Caco-2 (cell line): ENCODE results near the gene CACNA1C. TPM values are rescaled to one million over a fixed set of nuclear protein-coding genes. Genes with fewer than 3 reads are reported as not detected.

Experiments
- BruUV-seq: library from RNA; stranded (reverse); fragments of 400-500 nt; replicated peaks from 2 replicates; lab custom pipeline; 2021; lab: Mats Ljungman, UMichigan
- CTCF ChIA-PET: fragments of 300-600 bp; sonication (Branson Sonifier 250); formaldehyde crosslinking; loops from one replicate; lab custom pipeline; 2022; ENCODE audit warnings: antibody characterized with exemption; lab: Charles Lee
- POLR2A ChIA-PET: fragments of 300-600 bp; sonication (Branson Sonifier 250); formaldehyde crosslinking; loops from one replicate; lab custom pipeline; 2022; ENCODE audit warnings: antibody characterized with exemption; lab: Charles Lee
- DNase-seq, 2 experiments: peaks; one replicate each; pipeline versions ENCODE4 v3.0.0 to v3.0.0-alpha.2; 2020 to 2022
- H3K27me3 ChIP-seq: replicated peaks from 2 replicates; pipeline ENCODE4 v1.6.0; 2011; ENCODE audit warnings: low read length; ENCODE audit not compliant: control insufficient read depth, insufficient read depth
- H3K36me3 ChIP-seq: 2 replicates; pipeline ENCODE4 v1.5.1; 2011; ENCODE audit warnings: low read length; ENCODE audit not compliant: control insufficient read depth, insufficient read depth
- H3K4me1 ChIP-seq: fragments of 250-450 bp; sonication (Bioruptor Pico); 2 replicates; pipeline ENCODE4 v1.5.1; 2020; ENCODE audit warnings: mild to moderate bottlenecking
- H3K4me3 ChIP-seq: 2 replicates; pipeline ENCODE4 v1.5.1; 2011; ENCODE audit warnings: low read depth, mild to moderate bottlenecking, control low read depth, low read length
- H3K9me3 ChIP-seq: fragments of 250-450 bp; sonication (Bioruptor Pico); 2 replicates; pipeline ENCODE4 v1.5.1; 2020; ENCODE audit warnings: mild to moderate bottlenecking, moderate library complexity
- H3K27ac Mint-ChIP-seq: one replicate; pipeline ENCODE4 v1.8.0; 2022; ENCODE audit warnings: mixed read lengths; ENCODE audit not compliant: unreplicated experiment
- H3K27me3 Mint-ChIP-seq: one replicate; pipeline ENCODE4 v1.8.0; 2022; ENCODE audit warnings: mixed read lengths; ENCODE audit not compliant: insufficient read depth, unreplicated experiment
- H3K36me3 Mint-ChIP-seq: one replicate; pipeline ENCODE4 v1.8.0; 2022; ENCODE audit warnings: mild to moderate bottlenecking, mixed read lengths; ENCODE audit not compliant: insufficient read depth, unreplicated experiment
- H3K4me1 Mint-ChIP-seq: one replicate; pipeline ENCODE4 v1.8.0; 2022; ENCODE audit warnings: low read depth, mixed read lengths; ENCODE audit not compliant: unreplicated experiment
- H3K4me3 Mint-ChIP-seq: one replicate; pipeline ENCODE4 v1.8.0; 2022; ENCODE audit warnings: mild to moderate bottlenecking, moderate library complexity, mixed read lengths; ENCODE audit not compliant: unreplicated experiment
- H3K9me3 Mint-ChIP-seq: one replicate; pipeline ENCODE4 v1.8.0; 2022; ENCODE audit warnings: mixed read lengths; ENCODE audit not compliant: unreplicated experiment
- CTCF ChIP-seq, 2 experiments: fragments of 200-600 bp in 1 of 2; IDR thresholded peaks; 1 replicate in 1 of 2; 2 replicates in 1 of 2; pipeline versions ENCODE4 v1.5.1 to v1.8.0; 2011 to 2022; ENCODE audit warnings: antibody characterized with exemption in 1 of 2, control low read depth in 1 of 2, inconsistent platforms in 1 of 2, low read depth in 1 of 2, low read length in 1 of 2, mild to moderate bottlenecking in 1 of 2, moderate library complexity in 1 of 2; ENCODE audit not compliant: insufficient read depth in 1 of 2, severe bottlenecking in 1 of 2, unreplicated experiment in 1 of 2
- intact Hi-C: fragments of 100-400 bp; cut with micrococcal nuclease; formaldehyde crosslinking; loops from one replicate; pipeline ENCODE4 v1.10.0; 2022; ENCODE audit not compliant: unreplicated experiment
- total RNA-seq: library from RNA; stranded (reverse); gene quantifications from 2 replicates; pipeline ENCODE4 v1.2.3, GENCODE V29; 2022

The CACNA1C gene
- total RNA-seq, 1 experiment from 2014 or later = not detected

- intact Hi-C loops = no loop called here
- DNase-seq = no peak
- Mint-ChIP-seq H3K27ac (no peak overlapping the region), H3K4me1 (no peaks in the 10 kb centered on the region), H3K36me3 (no peaks in the 10 kb centered on the region), H3K9me3 (no peaks in the 10 kb centered on the region), H3K27me3 (no peaks in the 10 kb centered on the region), H3K4me3 (no peak overlapping the region)
- TF ChIP-seq CTCF (IDR thresholded peaks at IDR 0.05; ENCODE audit: insufficient read depth in 1 of 2, low read depth in 1 of 2, low read length in 1 of 2, severe bottlenecking in 1 of 2, unreplicated experiment in 1 of 2) = no peak
- ChIA-PET POLR2A (no interaction called here), CTCF (no interaction called here)
- Histone ChIP-seq H3K4me3 (no peak overlapping the region), H3K4me1 (0 out of 2 replicates have a peak, but pooled peaks cover 4% of the 10 kb centered on the region), H3K9me3 (no peaks in the 10 kb centered on the region), H3K36me3 (no peaks in the 10 kb centered on the region), H3K27me3 (no peaks in the 10 kb centered on the region)
- BruUV-seq = no TSS peak
Observed at GRCh38 chr12:2161473-2161872, 108.7 kb downstream of the CACNA1C start.

GRCh38 chr12:2163177-2163941, 110.6 kb downstream of the CACNA1C start:
- intact Hi-C loops = no loop called here
- BruUV-seq = no TSS peak
- H3K4me3 ChIP-seq = no peak overlapping the region
- CTCF ChIA-PET = no interaction called here
- no peak for DNase-seq
- H3K27me3 Mint-ChIP-seq = no peaks in the 10 kb centered on the region
- no peak for TF ChIP-seq CTCF (IDR thresholded peaks at IDR 0.05; ENCODE audit: insufficient read depth in 1 of 2, low read depth in 1 of 2, low read length in 1 of 2, severe bottlenecking in 1 of 2, unreplicated experiment in 1 of 2)
- H3K36me3 Mint-ChIP-seq = no peaks in the 10 kb centered on the region
- H3K4me3 Mint-ChIP-seq = no peak overlapping the region
- H3K9me3 ChIP-seq = no peaks in the 10 kb centered on the region
- no peak overlapping the region for H3K27ac Mint-ChIP-seq
- peaks cover 10% of the 10 kb centered on the region for H3K9me3 Mint-ChIP-seq
- no peaks in the 10 kb centered on the region for H3K27me3 ChIP-seq
- POLR2A ChIA-PET = no interaction called here
- H3K4me1 ChIP-seq = peaks cover 5% of the 10 kb centered on the region
- H3K36me3 ChIP-seq = no peaks in the 10 kb centered on the region
- peaks cover 3% of the 10 kb centered on the region for H3K4me1 Mint-ChIP-seq

DNA sequence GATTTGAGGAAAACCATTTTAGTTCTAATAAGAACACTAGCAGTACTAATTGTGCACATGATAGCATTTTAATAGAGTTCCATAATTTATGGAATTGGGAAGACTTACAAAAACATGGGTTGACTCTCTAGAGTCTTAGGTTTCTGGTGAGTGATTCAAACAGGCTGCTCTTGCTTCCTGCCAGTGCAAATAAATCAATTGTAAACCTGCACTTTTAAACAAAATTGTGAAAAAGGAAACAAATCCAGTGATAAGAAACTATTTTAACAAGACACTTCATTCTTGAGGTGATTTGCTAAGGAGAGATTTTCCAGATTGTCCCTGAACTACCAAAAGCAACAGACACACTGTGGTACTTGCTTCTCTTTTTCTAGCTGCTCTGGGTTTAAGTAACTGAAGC, 112.2 kb downstream of the CACNA1C start:
- ChIA-PET POLR2A (no interaction called here), CTCF (no interaction called here)
- BruUV-seq = no TSS peak
- no peak overlapping the region for H3K4me3 ChIP-seq
- intact Hi-C loops = no loop called here
- Mint-ChIP-seq H3K9me3 (peaks cover 10% of the 10 kb centered on the region), H3K27me3 (no peaks in the 10 kb centered on the region), H3K36me3 (no peaks in the 10 kb centered on the region), H3K4me3 (no peak overlapping the region), H3K4me1 (peaks cover 8% of the 10 kb centered on the region), H3K27ac (no peak overlapping the region)
- DNase-seq = no peak
- peaks cover 18% of the 10 kb centered on the region for H3K4me1 ChIP-seq
- H3K36me3 ChIP-seq = no peaks in the 10 kb centered on the region
- no peaks in the 10 kb centered on the region for H3K9me3 ChIP-seq
- no peak for TF ChIP-seq CTCF (IDR thresholded peaks at IDR 0.05; ENCODE audit: insufficient read depth in 1 of 2, low read depth in 1 of 2, low read length in 1 of 2, severe bottlenecking in 1 of 2, unreplicated experiment in 1 of 2)
- H3K27me3 ChIP-seq = no peaks in the 10 kb centered on the region
